HepG2 (cell line): ENCODE results near the gene NBEA. TPM values are rescaled to one million over a fixed set of nuclear protein-coding genes. Genes with fewer than 3 reads are reported as not detected.

Experiments used
- ATAC-seq: fragments of 200-7000 bp; cut with Tn5 transposase; 3 replicates; pipeline ENCODE4 v1.9.1; 2020; ENCODE audit warnings: mild to moderate bottlenecking, moderate library complexity
- BruUV-seq: library from RNA; stranded (reverse); fragments of 400-500 nt; replicated peaks from 2 replicates; lab custom pipeline; 2021; lab: Mats Ljungman, UMichigan
- CTCF ChIA-PET: fragments of 300-600 bp; formaldehyde crosslinking; extraction: SDS; loops from one replicate; lab custom pipeline; 2021; ENCODE audit warnings: low total read pairs, inconsistent platforms, low intra/inter-chr PET ratio; lab: Yijun Ruan, JAX
- POLR2A ChIA-PET: fragments of 350-600 bp; sonication (Branson Sonifier 250); formaldehyde crosslinking; loops from one replicate; lab custom pipeline; 2020; ENCODE audit warnings: antibody characterized with exemption, inconsistent platforms; lab: Yijun Ruan, JAX
- DNase-seq: peaks from one replicate; pipeline ENCODE4 v3.0.0-alpha.2; 2015; ENCODE audit warnings: low spot score
- FAIRE-seq: peaks from 3 replicates; lab custom pipeline; 2011; peaks lifted over from hg19 to GRCh38; lab: Jason Lieb, UNC
- H2AFZ ChIP-seq: one replicate; pipeline ENCODE4 v1.6.1; 2011; ENCODE audit warnings: low read length, inconsistent platforms
- H3K27ac ChIP-seq: fragments of 300-600 bp; 3 replicates; pipeline ENCODE4 v1.8.0; 2011; ENCODE audit warnings: mixed run types, mild to moderate bottlenecking, mixed read lengths, low read length, inconsistent platforms; ENCODE audit not compliant: insufficient read depth; ENCODE audit errors: extremely low read length
- H3K27me3 ChIP-seq, 2 experiments: fragments of 200-600 bp in 1 of 2; 2 replicates in 1 of 2; 3 replicates in 1 of 2; pipeline versions ENCODE4 v1.6.0 to v1.8.0; 2011; ENCODE audit warnings: low read length in 2 of 2, mild to moderate bottlenecking in 2 of 2, moderate library complexity in 2 of 2, inconsistent platforms in 1 of 2; ENCODE audit not compliant: insufficient read depth in 2 of 2, control insufficient read depth in 1 of 2
- H3K36me3 ChIP-seq, 2 experiments: fragments of 200-600 bp in 1 of 2; replicated peaks in 1 of 2; 2 replicates in 1 of 2; 3 replicates in 1 of 2; pipeline versions ENCODE4 v1.5.1 to v1.8.0; 2011; ENCODE audit warnings: low read length in 2 of 2, inconsistent platforms in 1 of 2; ENCODE audit not compliant: insufficient read depth in 2 of 2, control insufficient read depth in 1 of 2
- H3K4me1 ChIP-seq: 2 replicates; pipeline ENCODE4 v1.5.1; 2012; ENCODE audit warnings: low read length, inconsistent platforms; ENCODE audit not compliant: insufficient read depth
- H3K4me2 ChIP-seq: 2 replicates; pipeline ENCODE4 v1.6.0; 2011; ENCODE audit warnings: low read depth, low read length, inconsistent platforms
- H3K4me3 ChIP-seq, 3 experiments: fragments of 200-600 bp in 1 of 3; sonication (generic), shearing (Covaris generic) in 1 of 3; replicated peaks in 1 of 3; 2 replicates each; pipeline ENCODE4 v1.5.1; 2011 to 2016; ENCODE audit warnings: low read length in 3 of 3, inconsistent platforms in 2 of 3, low read depth in 2 of 3, mild to moderate bottlenecking in 2 of 3, control low read depth in 1 of 3, mixed read lengths in 1 of 3; ENCODE audit not compliant: insufficient read depth in 1 of 3
- H3K79me2 ChIP-seq: one replicate; pipeline ENCODE4 v1.6.1; 2011; ENCODE audit warnings: low read length, inconsistent platforms; ENCODE audit not compliant: insufficient read depth
- H3K9ac ChIP-seq: 2 replicates; pipeline ENCODE4 v1.6.0; 2011; ENCODE audit warnings: mild to moderate bottlenecking, low read depth, low read length, inconsistent platforms; ENCODE audit not compliant: insufficient read depth
- H3K9me3 ChIP-seq: 2 replicates; pipeline ENCODE4 v1.5.1; 2012; ENCODE audit warnings: mild to moderate bottlenecking, low read length
- H4K20me1 ChIP-seq: 2 replicates; pipeline ENCODE4 v1.6.0; 2011; ENCODE audit warnings: inconsistent platforms, mild to moderate bottlenecking, low read length, moderate library complexity; ENCODE audit not compliant: insufficient read depth
- ATF4 ChIP-seq, 2 experiments: fragments of 450-650 bp in 1 of 2; sonication (generic) in 1 of 2; formaldehyde crosslinking; IDR thresholded peaks; 2 replicates each; pipeline versions ENCODE4 v1.5.0 to v1.8.0; 2020 to 2022; ENCODE audit warnings: mild to moderate bottlenecking in 1 of 2, missing genetic modification reagents in 1 of 2
- CEBPB ChIP-seq: IDR thresholded peaks from 2 replicates; pipeline ENCODE4 v1.6.1; 2011; ENCODE audit warnings: low read depth, low read length, improper control_type of control experiment, borderline replicate concordance
- CEBPG ChIP-seq: IDR thresholded peaks from 2 replicates; pipeline ENCODE4 v1.6.1; 2016
- FOSL2 ChIP-seq: sonication (generic); formaldehyde crosslinking; IDR thresholded peaks from 2 replicates; pipeline ENCODE4 v1.4.0; 2020; ENCODE audit warnings: missing genetic modification reagents
- HNRNPH1 ChIP-seq: fragments of 200-400 bp; formaldehyde crosslinking; optimal IDR thresholded peaks from 2 replicates; pipeline ENCODE3; 2017; ENCODE audit warnings: mild to moderate bottlenecking, low read depth, low read length
- KDM4B ChIP-seq: sonication (generic); formaldehyde crosslinking; IDR thresholded peaks from 2 replicates; pipeline ENCODE4 v1.4.0; 2020; ENCODE audit warnings: missing genetic modification reagents
- KLF11 ChIP-seq: IDR thresholded peaks from 2 replicates; pipeline ENCODE4 v1.6.1; 2016; ENCODE audit warnings: missing compliant biosample characterization
- MAX ChIP-seq: IDR thresholded peaks from 2 replicates; pipeline ENCODE4 v1.6.1; 2012; ENCODE audit warnings: inconsistent platforms
- MIER2 ChIP-seq: IDR thresholded peaks from 2 replicates; pipeline ENCODE4 v1.6.1; 2016; ENCODE audit warnings: missing biosample characterization, missing genetic modification reagents
- MTA1 ChIP-seq: sonication (generic); formaldehyde crosslinking; IDR thresholded peaks from 2 replicates; pipeline ENCODE4 v1.4.0; 2020; ENCODE audit warnings: missing genetic modification reagents, mild to moderate bottlenecking, borderline replicate concordance
- RFX1 ChIP-seq: fragments of 450-650 bp; IDR thresholded peaks from 2 replicates; pipeline ENCODE4 v1.6.1; 2017
- SRF ChIP-seq: IDR thresholded peaks from 2 replicates; pipeline ENCODE4 v1.6.1; 2011; ENCODE audit warnings: mild to moderate bottlenecking, low read depth, low read length, moderate library complexity
- SYNCRIP ChIP-seq: fragments of 200-400 bp; formaldehyde crosslinking; IDR thresholded peaks from 2 replicates; pipeline ENCODE4 v1.6.1; 2018; ENCODE audit warnings: mild to moderate bottlenecking, low read depth, low read length; ENCODE audit not compliant: insufficient read depth
- ZBTB7B ChIP-seq: sonication (generic); formaldehyde crosslinking; IDR thresholded peaks from 2 replicates; pipeline ENCODE4 v1.4.0; 2020; ENCODE audit warnings: missing genetic modification reagents
- ZMAT5 ChIP-seq: sonication (generic); formaldehyde crosslinking; IDR thresholded peaks from 2 replicates; pipeline ENCODE4 v1.5.0; 2020; ENCODE audit warnings: mild to moderate bottlenecking, low read depth, missing genetic modification reagents, borderline replicate concordance
- ZNF362 ChIP-seq: sonication (generic); formaldehyde crosslinking; IDR thresholded peaks from 2 replicates; pipeline ENCODE4 v1.4.0; 2020; ENCODE audit warnings: missing genetic modification reagents, mild to moderate bottlenecking, borderline replicate concordance
- ZNF576 ChIP-seq: sonication (generic); formaldehyde crosslinking; IDR thresholded peaks from 2 replicates; pipeline ENCODE4 v1.4.0; 2020; ENCODE audit warnings: mild to moderate bottlenecking, missing genetic modification reagents
- WGBS: methylation state at CpG from one replicate; pipeline ENCODE4 v1.1.6; 2017; ENCODE audit warnings: low lambda C conversion rate; 5-methylcytosine and 5-hydroxymethylcytosine counted together
- in situ Hi-C: cut with HindIII; loops from 2 replicates; pipeline ENCODE4 v1.10.0; 2017; ENCODE audit warnings: low pct_unique_long_range_greater_than_20kb; ENCODE audit not compliant: extremely low pct_ligation_motif_present
- intact Hi-C: fragments of 100-400 bp; cut with micrococcal nuclease; formaldehyde crosslinking; loops from one replicate; pipeline ENCODE4 v1.10.0; 2022; ENCODE audit not compliant: unreplicated experiment
- polyA plus RNA-seq, 8 experiments: library from polyadenylated mRNA; depleted of rRNA in 3 of 8; stranded (reverse) in 7 of 8; unstranded in 1 of 8; fragments of >200 nt; fragmentation: Illumina TruSeq in 4 of 8; extraction: Trizol in 4 of 8; gene quantifications; 2 replicates each; pipeline versions ENCODE4 v1.2.1 to v1.2.3, GENCODE V29; 2011 to 2016; ENCODE audit warnings: low read depth in 4 of 8, missing spikeins in 1 of 8, mixed read lengths in 1 of 8; ENCODE audit not compliant: insufficient read depth in 1 of 8
- total RNA-seq, 5 experiments: library from RNA; depleted of rRNA; stranded (reverse); fragments of >200 nt; fragmentation: Illumina TruSeq; extraction: Trizol; gene quantifications; 2 replicates each; pipeline ENCODE4 v1.2.3, GENCODE V29; 2016; ENCODE audit warnings: low read depth in 1 of 5

The NBEA gene
- total and polyA plus RNA-seq, 2 of the 13 experiments (the other 11 are each of a cell fraction or from before 2014, with no cell fraction given): 2.7 to 2.8 TPM

GRCh38 chr13:34931572-34931971 lies 10.5 kb upstream of the NBEA start:
- Histone ChIP-seq H3K9ac (no peak overlapping the region), H2AFZ (no peak overlapping the region), H3K27ac (no peak overlapping the region), H3K36me3 (no peaks in the 10 kb centered on the region), H3K9me3 (no peaks in the 10 kb centered on the region), H3K4me3 (no peak overlapping the region), H3K4me1 (no peaks in the 10 kb centered on the region), H3K27me3 (peaks cover 0 to 2% of the 10 kb centered on the region in 2 experiments; a peak in 1 of 5 replicates), H4K20me1 (no peaks in the 10 kb centered on the region), H3K4me2 (no peak overlapping the region), H3K79me2 (no peaks in the 10 kb centered on the region)
- DNase-seq: peak; percentile 18
- FAIRE-seq: no peak
- no TSS peak for BruUV-seq
- no peak for ATAC-seq
- WGBS: 2% methylated on average over 6 of the region's 6 CpGs
- TF ChIP-seq ATF4 (CRISPR knock-in tag; IDR thresholded peaks at IDR 0.05) (peak in 1 of 2 experiments; percentile 98; a peak in 2 of 4 replicates), FOSL2 (CRISPR knock-in tag) (peak; percentile 90), CEBPG (CRISPR knock-in tag) (peak; percentile 66), CEBPB (peak; percentile 75; the same call in 1 of the 2 replicates), MTA1 (no peak)
- in situ Hi-C loops (no loop called here), intact Hi-C loops (no loop called here)
- POLR2A ChIA-PET: no interaction called here
- CTCF ChIA-PET: no interaction called here

- no TSS peak for BruUV-seq
- POLR2A ChIA-PET: no interaction called here
- H3K4me3 ChIP-seq: no peak overlapping the region
- H2AFZ ChIP-seq: no peak overlapping the region
- ATAC-seq (no peak), DNase-seq (no peak), FAIRE-seq (no peak)
- H3K9ac ChIP-seq: no peak overlapping the region
- no peaks in the 10 kb centered on the region for H3K4me1 ChIP-seq
- no peak overlapping the region for H3K4me2 ChIP-seq
- no peak for TF ChIP-seq ZMAT5 (CRISPR knock-in tag)
- TF ChIP-seq ZNF576 (CRISPR knock-in tag): no peak
- TF ChIP-seq ZBTB7B (CRISPR knock-in tag): no peak
- no peak for TF ChIP-seq RFX1
- TF ChIP-seq SRF: no peak
- no peak for TF ChIP-seq SYNCRIP
- no peak for TF ChIP-seq ZNF362 (CRISPR knock-in tag)
- no peak for TF ChIP-seq KDM4B (CRISPR knock-in tag)
- no peak for TF ChIP-seq HNRNPH1
- TF ChIP-seq MAX: no peak
- no peak for TF ChIP-seq KLF11 (CRISPR knock-in tag)
- no peak for TF ChIP-seq MIER2 (CRISPR knock-in tag)
- no peaks in the 10 kb centered on the region for H3K79me2 ChIP-seq
- H3K27ac ChIP-seq: no peak overlapping the region
- intact Hi-C loops (no loop called here), in situ Hi-C loops (no loop called here)
- no peaks in the 10 kb centered on the region for H3K9me3 ChIP-seq
- H4K20me1 ChIP-seq: no peaks in the 10 kb centered on the region
- no peaks in the 10 kb centered on the region for H3K36me3 ChIP-seq
- peaks cover 0 to 2% of the 10 kb centered on the region in 2 experiments; a peak in 1 of 5 replicates for H3K27me3 ChIP-seq
- CTCF ChIA-PET: no interaction called here
Measured at GRCh38 chr13:34933349-34933748, 8.7 kb upstream of the NBEA start.
